ENCODE results near the gene TRPM6.

The TRPM6 gene

GRCh38 chr9:74748966-74749365 lies 138.8 kb downstream of the TRPM6 start:
- Histone ChIP-seq H3K4me1 (ENCODE audit: insufficient read depth, low read length) (no peaks in the 10 kb centered on the region), H2AFZ (ENCODE audit: low read depth, low read length) (no peak overlapping the region), H3K36me3 (ENCODE audit: insufficient read depth, low read length) (no peaks in the 10 kb centered on the region), H3K4me3 (ENCODE audit: low read length) (no peak overlapping the region), H3K9me3 (ENCODE audit: low read length) (no peaks in the 10 kb centered on the region), H3K27me3 (ENCODE audit: insufficient read depth, low read length) (no peaks in the 10 kb centered on the region)

- Histone ChIP-seq H3K4me1 (ENCODE audit: insufficient read depth, low read length) (no peaks in the 10 kb centered on the region), H3K4me3 (ENCODE audit: low read length) (no peak overlapping the region), H2AFZ (ENCODE audit: low read depth, low read length) (no peak overlapping the region), H3K9me3 (ENCODE audit: low read length) (no peaks in the 10 kb centered on the region), H3K36me3 (ENCODE audit: insufficient read depth, low read length) (no peaks in the 10 kb centered on the region), H3K27me3 (ENCODE audit: insufficient read depth, low read length) (no peaks in the 10 kb centered on the region)
Measured at GRCh38 chr9:74742792-74743730, 144.7 kb downstream of the TRPM6 start.

GRCh38 chr9:74742191-74742790 lies 145.4 kb downstream of the TRPM6 start:
- H3K27me3 ChIP-seq (ENCODE audit: insufficient read depth, low read length): no peaks in the 10 kb centered on the region
- H3K4me1 ChIP-seq (ENCODE audit: insufficient read depth, low read length): no peaks in the 10 kb centered on the region
- no peak overlapping the region for H2AFZ ChIP-seq (ENCODE audit: low read depth, low read length)
- no peaks in the 10 kb centered on the region for H3K9me3 ChIP-seq (ENCODE audit: low read length)
- no peak overlapping the region for H3K4me3 ChIP-seq (ENCODE audit: low read length)
- H3K36me3 ChIP-seq (ENCODE audit: insufficient read depth, low read length): no peaks in the 10 kb centered on the region

DNA sequence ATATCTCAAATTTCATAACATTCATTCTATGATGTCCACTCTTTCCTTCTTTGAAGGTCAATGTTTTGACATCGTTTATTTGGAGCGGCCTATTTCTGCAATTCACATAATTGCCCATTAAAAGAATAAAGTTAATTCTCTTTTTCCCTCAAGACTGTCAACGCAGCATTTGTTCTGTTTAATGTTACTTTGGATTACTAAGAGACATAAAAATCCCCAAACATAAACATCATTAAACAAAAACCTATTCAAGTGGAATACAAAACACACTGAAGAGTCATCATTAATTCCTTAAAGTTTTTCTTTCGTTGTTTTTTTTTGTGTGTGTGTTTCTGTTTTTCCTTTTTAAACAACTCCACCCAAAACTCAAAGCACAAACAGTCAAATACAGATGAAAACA lies 151.1 kb downstream of the TRPM6 start:
- H3K4me1 ChIP-seq (ENCODE audit: insufficient read depth, low read length): no peaks in the 10 kb centered on the region
- H3K36me3 ChIP-seq (ENCODE audit: insufficient read depth, low read length): no peaks in the 10 kb centered on the region
- H3K27me3 ChIP-seq (ENCODE audit: insufficient read depth, low read length): no peaks in the 10 kb centered on the region
- H3K4me3 ChIP-seq (ENCODE audit: low read length): no peak overlapping the region
- no peak overlapping the region for H2AFZ ChIP-seq (ENCODE audit: low read depth, low read length)
- H3K9me3 ChIP-seq (ENCODE audit: low read length): no peaks in the 10 kb centered on the region

DNA sequence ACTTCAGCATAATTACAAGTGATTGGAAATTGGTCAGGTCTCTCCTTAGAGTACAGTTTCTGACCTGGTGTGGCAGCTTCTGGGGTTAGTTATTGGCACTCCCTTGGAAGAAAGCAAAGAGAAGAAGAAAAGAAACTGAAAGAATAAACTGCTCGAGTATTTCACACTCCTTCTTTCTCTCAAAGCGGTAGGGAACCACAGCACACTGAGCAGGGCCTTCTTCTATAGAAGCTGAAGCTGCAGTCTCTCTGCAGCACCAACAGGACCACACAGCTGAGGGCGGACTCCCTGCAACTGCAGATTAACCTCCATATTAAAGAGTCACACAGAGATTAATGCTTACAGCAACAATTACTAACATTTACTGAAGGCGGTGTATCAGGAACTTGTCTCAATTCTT lies 152.0 kb downstream of the TRPM6 start:
- no peaks in the 10 kb centered on the region for H3K36me3 ChIP-seq (ENCODE audit: insufficient read depth, low read length)
- no peaks in the 10 kb centered on the region for H3K27me3 ChIP-seq (ENCODE audit: insufficient read depth, low read length)
- no peaks in the 10 kb centered on the region for H3K9me3 ChIP-seq (ENCODE audit: low read length)
- no peak overlapping the region for H3K4me3 ChIP-seq (ENCODE audit: low read length)
- H3K4me1 ChIP-seq (ENCODE audit: insufficient read depth, low read length): no peaks in the 10 kb centered on the region
- no peak overlapping the region for H2AFZ ChIP-seq (ENCODE audit: low read depth, low read length)

GRCh38 chr9:74729136-74729695 lies 158.5 kb downstream of the TRPM6 start:
- H2AFZ ChIP-seq (ENCODE audit: low read depth, low read length): no peak overlapping the region
- H3K36me3 ChIP-seq (ENCODE audit: insufficient read depth, low read length): no peaks in the 10 kb centered on the region
- H3K27me3 ChIP-seq (ENCODE audit: insufficient read depth, low read length): no peaks in the 10 kb centered on the region
- H3K9me3 ChIP-seq (ENCODE audit: low read length): no peaks in the 10 kb centered on the region
- H3K4me1 ChIP-seq (ENCODE audit: insufficient read depth, low read length): peaks cover 6% of the 10 kb centered on the region
- no peak overlapping the region for H3K4me3 ChIP-seq (ENCODE audit: low read length)

- Histone ChIP-seq H3K36me3 (ENCODE audit: insufficient read depth, low read length) (no peaks in the 10 kb centered on the region), H3K4me1 (ENCODE audit: insufficient read depth, low read length) (peaks cover 6% of the 10 kb centered on the region), H2AFZ (ENCODE audit: low read depth, low read length) (no peak overlapping the region), H3K4me3 (ENCODE audit: low read length) (no peak overlapping the region), H3K9me3 (ENCODE audit: low read length) (no peaks in the 10 kb centered on the region), H3K27me3 (ENCODE audit: insufficient read depth, low read length) (no peaks in the 10 kb centered on the region)
Measured at GRCh38 chr9:74728176-74728575, 159.5 kb downstream of the TRPM6 start.

GRCh38 chr9:74726581-74726980 lies 161.1 kb downstream of the TRPM6 start:
- H3K27me3 ChIP-seq (ENCODE audit: insufficient read depth, low read length): no peaks in the 10 kb centered on the region
- H2AFZ ChIP-seq (ENCODE audit: low read depth, low read length): no peak overlapping the region
- no peaks in the 10 kb centered on the region for H3K36me3 ChIP-seq (ENCODE audit: insufficient read depth, low read length)
- H3K4me1 ChIP-seq (ENCODE audit: insufficient read depth, low read length): peaks cover 6% of the 10 kb centered on the region
- no peak overlapping the region for H3K4me3 ChIP-seq (ENCODE audit: low read length)
- no peaks in the 10 kb centered on the region for H3K9me3 ChIP-seq (ENCODE audit: low read length)

GRCh38 chr9:74724317-74724716 lies 163.4 kb downstream of the TRPM6 start:
- Histone ChIP-seq H2AFZ (ENCODE audit: low read depth, low read length) (no peak overlapping the region), H3K36me3 (ENCODE audit: insufficient read depth, low read length) (no peaks in the 10 kb centered on the region), H3K4me3 (ENCODE audit: low read length) (no peak overlapping the region), H3K27me3 (ENCODE audit: insufficient read depth, low read length) (no peaks in the 10 kb centered on the region), H3K9me3 (ENCODE audit: low read length) (no peaks in the 10 kb centered on the region), H3K4me1 (ENCODE audit: insufficient read depth, low read length) (peaks cover 6% of the 10 kb centered on the region)

GRCh38 chr9:74721696-74722660 lies 165.7 kb downstream of the TRPM6 start:
- Histone ChIP-seq H3K27me3 (ENCODE audit: insufficient read depth, low read length) (no peaks in the 10 kb centered on the region), H3K36me3 (ENCODE audit: insufficient read depth, low read length) (no peaks in the 10 kb centered on the region), H2AFZ (ENCODE audit: low read depth, low read length) (no peak overlapping the region), H3K4me1 (ENCODE audit: insufficient read depth, low read length) (no peaks in the 10 kb centered on the region), H3K4me3 (ENCODE audit: low read length) (no peak overlapping the region), H3K9me3 (ENCODE audit: low read length) (no peaks in the 10 kb centered on the region)

DNA sequence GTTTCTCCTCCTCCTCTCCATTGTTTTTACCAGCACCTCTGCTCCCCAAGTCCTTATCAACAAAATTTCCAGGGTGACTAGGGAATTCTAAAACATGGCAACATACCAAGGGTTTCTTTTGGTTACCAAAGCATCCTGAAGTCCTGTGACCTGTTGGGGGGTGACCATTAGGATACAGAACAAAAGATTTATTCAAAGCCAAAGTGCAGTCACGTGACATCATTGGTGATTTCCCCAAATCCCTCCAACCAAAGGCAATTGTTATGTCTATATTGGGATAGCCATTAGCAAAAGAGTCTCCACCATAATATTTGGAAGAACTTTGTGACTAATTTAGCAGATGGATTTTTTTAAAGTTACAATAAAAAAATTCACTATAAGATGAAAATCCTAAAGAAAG lies 168.4 kb downstream of the TRPM6 start:
- H3K27me3 ChIP-seq (ENCODE audit: insufficient read depth, low read length): no peaks in the 10 kb centered on the region
- no peaks in the 10 kb centered on the region for H3K4me1 ChIP-seq (ENCODE audit: insufficient read depth, low read length)

DNA sequence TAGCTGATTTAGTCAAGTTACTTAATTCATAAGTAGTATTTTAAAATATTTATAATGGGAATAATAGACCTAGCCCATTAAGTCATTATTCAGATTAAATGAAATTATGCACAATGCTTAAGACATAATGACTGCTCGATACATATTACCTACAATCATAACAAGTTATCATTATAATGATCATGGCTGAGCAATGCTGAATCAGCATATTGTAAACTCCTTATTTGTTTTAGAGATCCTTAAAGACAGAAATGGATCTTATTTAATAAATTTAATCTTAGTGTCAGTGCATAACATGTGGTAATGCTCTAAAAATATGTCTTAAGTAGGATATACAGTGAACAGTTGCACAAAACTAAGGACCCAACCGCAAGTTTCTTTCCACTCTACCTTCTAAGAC lies 169.0 kb downstream of the TRPM6 start:
- Histone ChIP-seq H2AFZ (ENCODE audit: low read depth, low read length) (no peak overlapping the region), H3K9me3 (ENCODE audit: low read length) (no peaks in the 10 kb centered on the region), H3K27me3 (ENCODE audit: insufficient read depth, low read length) (no peaks in the 10 kb centered on the region), H3K4me3 (ENCODE audit: low read length) (no peak overlapping the region), H3K4me1 (ENCODE audit: insufficient read depth, low read length) (no peaks in the 10 kb centered on the region), H3K36me3 (ENCODE audit: insufficient read depth, low read length) (no peaks in the 10 kb centered on the region)

More for the DNA sequence above, 168.4 kb downstream of the TRPM6 start:
- Histone ChIP-seq H2AFZ (ENCODE audit: low read depth, low read length) (no peak overlapping the region), H3K9me3 (ENCODE audit: low read length) (no peaks in the 10 kb centered on the region), H3K36me3 (ENCODE audit: insufficient read depth, low read length) (no peaks in the 10 kb centered on the region), H3K4me3 (ENCODE audit: low read length) (no peak overlapping the region)

Measured in neuron (in vitro differentiated cells).